HG03139 (cell line): ENCODE data around the gene ABCA2.

Experiments
- ATAC-seq: cut with Tn5 transposase; IDR thresholded peaks from one replicate; pipeline ENCODE4 v1.9.1; 2021; ENCODE audit not compliant: unreplicated experiment

Gene ABCA2

GRCh38 chr9:137031904-137032640, 4.0 kb upstream of the ABCA2 start, which contains the start of gene FUT7:
FUT7 (minus strand) TSS chr9:137032088; CDS start chr9:137031991, 97 bp downstream.
- no peak for ATAC-seq

GRCh38 chr9:137030538-137031527, 2.8 kb upstream of the ABCA2 start:
- no peak for ATAC-seq

GRCh38 chr9:137030006-137030405, 2.0 kb upstream of the ABCA2 start:
- ATAC-seq, result no peak

DNA sequence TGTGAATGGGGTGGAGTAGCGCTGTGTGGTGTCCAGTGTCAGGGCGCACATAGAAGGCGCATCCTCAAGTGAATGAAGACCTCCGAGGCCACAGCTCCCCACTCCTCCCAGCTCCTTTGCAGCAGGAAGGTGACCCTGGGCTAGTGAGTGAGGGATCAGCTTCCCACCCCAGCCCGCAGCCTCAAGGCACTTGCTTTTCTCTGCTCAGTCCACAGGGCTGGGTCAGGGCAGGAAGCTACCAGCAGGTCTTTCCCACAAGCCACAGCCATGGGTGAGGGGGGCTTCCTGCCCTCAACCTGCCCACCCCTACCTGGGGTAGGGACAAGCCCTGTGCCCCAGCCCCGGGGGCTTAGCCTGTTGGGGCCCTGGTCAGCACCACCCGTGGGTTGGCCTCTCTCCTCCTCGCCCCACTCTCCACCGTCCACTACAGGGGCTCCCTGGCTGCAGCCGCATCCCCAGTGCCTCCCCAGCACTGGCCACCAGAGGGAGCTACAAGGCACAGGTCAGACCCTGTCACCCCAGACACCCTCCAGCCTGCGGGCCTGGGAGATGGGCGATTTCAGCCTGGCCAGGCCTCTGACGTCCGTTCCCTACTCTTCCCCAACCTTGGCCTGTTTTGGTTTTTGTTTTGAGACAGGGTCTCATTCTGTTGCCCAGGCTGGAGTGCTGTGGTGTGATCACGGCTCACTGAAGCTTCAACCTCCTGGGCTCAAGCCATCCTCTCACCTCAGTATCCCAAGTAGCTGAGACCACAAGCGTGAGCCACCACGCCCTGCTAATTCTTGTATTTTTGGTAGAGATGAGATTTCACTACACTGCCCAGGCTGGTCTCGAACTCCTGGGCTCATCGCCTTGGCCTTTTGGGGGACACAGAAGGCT, 1.3 kb upstream of the ABCA2 start:
- no peak for ATAC-seq

- ATAC-seq, result no peak
Observed at GRCh38 chr9:137028263-137029057, 423 bp upstream of the ABCA2 start.

GRCh38 chr9:137026828-137027227, 1.2 kb downstream of the ABCA2 start:
- no peak for ATAC-seq

DNA sequence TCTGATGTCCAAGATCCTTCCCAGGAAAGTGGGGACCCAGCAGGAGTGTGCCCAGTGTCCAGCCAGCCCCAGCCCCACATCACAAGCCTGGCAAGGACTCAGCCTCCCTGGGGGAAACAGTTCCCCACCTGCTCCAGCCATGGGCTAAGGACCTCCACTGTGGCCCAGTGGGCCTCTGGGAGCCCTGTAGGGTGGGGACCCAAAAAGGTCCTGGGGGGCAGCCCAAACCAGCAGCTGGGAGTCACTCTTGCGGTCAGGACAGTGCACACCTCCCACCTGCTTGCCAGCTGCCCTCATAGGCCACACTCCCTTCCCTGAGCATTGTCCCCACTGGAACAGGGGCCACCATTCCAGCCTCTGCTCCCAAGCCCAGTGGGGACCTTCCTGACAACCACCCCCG, 1.7 kb downstream of the ABCA2 start:
- no peak for ATAC-seq

- ATAC-seq, result no peak
Observed at GRCh38 chr9:137025517-137025966, 2.5 kb downstream of the ABCA2 start.

- ATAC-seq, result no peak
Observed at GRCh38 chr9:137023583-137023991, 4.5 kb downstream of the ABCA2 start.

- no peak for ATAC-seq
Observed at GRCh38 chr9:137023157-137023556, 4.9 kb downstream of the ABCA2 start.

GRCh38 chr9:137022662-137023008, 5.4 kb downstream of the ABCA2 start:
- ATAC-seq, result no peak

DNA sequence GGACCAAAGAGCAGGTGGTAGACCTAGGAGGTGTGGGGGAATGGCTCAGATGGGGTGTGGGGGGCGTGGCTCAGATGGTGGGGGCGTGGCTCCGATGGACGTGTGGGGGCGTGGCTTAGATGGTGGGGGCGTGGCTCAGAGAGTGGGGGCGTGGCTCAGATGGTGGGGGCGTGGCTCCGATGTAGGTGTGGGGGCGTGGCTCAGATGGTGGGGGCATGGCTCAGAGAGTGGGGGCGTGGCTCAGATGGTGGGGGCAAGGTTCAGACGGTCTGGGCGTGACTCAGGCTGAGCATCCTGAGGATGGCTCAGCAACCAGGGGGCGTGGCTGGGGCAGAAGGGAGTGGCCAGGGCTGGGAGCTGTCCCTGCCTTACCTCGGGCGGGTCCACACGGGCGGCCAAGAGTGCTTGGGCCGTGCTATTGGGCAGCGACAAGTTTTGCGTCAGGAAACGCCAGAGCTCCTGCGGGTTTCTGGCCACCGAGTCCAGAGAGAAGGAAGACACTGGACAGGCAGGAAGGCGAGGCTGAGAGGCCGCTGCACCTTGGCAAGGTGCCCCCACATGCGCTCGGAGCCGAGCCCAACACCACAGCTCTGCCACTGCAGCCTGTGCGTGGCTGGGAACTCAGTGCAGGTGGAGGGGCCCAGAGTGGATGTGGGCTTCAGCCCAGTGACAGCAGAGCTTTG, 5.9 kb downstream of the ABCA2 start:
- ATAC-seq, result no peak

DNA sequence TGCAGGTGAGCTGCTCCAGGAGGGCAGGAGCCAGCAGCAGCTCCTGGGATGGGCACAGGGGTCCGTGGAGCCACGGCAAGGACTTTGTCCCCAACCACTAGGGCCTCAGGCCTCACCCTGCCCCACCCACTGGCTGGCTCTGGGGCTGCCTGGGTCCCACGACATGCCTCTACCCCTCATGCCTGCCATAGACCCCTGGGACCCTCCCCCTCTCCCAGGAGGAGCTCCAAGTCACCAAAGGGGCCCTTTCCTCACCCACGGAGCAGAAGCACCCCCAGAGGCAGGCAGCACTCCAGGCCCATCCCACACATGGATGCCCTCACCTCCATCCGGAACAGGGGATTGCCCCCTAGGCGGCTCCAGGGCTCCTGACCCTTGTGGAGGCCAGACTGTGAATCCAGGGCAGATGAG, 6.5 kb downstream of the ABCA2 start:
- ATAC-seq, result no peak

- no peak for ATAC-seq
Observed at GRCh38 chr9:137020771-137021567, 7.1 kb downstream of the ABCA2 start.

DNA sequence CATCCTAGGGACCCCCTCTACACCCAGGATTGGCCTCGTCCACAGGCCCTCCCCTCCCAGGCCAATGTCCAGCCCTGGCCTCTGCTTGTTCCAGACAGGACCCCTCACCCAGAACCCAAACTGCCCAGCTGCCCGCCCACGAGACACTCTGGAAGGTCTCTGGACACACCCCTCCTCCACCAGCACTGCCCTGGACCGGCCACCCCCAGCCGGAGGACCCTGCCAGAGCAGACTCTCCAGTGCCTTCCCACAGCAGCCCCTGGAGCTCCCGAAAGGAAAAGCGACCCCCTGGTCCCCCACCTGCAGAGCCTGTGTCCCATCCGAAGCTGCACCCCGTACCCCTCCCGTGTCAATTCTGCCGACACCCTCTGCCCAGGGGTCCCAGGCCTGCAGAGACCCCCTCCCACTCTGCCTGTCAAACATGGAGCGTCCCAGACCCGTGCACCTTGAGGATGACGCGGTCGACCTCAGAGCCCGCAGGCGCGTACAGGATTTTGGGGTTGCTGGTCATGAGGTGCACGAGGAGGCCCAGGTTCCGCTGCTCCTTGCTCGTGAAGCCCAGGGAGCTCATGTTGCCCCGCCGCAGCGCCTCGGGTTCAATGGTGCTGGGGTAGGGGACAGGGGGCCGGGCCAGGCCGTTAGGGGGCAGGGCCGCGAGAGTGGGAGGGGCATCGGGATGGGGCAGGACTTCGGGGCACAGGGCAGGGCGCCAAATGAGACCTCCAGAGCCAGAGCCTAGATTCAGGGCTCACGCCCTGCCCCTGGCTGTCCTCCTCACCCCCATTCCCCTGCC, 8.0 kb downstream of the ABCA2 start:
- no peak for ATAC-seq

DNA sequence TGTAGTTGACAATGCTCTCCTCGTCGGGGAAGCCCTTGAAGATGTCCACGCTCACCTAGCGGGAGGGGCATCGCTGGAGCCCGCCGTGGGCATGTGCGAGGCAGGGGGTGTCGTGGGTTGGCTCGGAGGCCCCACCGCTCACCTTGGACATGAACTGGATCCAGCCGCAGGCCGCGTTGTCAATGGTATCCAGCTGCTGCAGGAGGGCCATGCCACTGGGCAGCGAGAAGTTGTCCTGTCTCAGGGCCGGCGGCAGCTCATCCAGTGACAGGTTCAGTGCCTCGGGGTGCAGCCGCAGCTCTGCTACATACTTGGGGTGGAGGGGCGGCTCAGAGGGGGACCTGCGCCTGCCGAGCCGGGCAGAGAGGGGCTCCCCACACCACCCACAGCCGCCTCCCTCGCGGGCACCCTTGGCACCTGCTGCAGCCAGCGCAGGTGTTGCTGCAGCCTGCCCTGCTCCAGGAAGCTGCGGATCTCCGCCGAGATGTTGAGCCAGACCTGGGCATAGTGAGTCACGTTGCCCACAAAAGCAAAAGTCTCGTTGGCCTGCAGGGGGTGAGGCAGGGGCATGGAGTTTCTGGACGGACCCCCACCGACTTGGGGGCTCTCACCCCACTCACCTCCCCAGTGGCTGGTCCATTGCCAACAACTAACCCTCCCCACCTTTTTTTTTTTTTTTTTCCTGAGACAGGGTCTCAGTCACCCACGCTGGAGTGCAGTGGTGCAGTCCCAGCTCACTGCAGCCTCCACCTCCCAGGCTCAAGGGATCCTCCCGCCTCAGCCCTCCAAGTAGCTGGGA, 9.1 kb downstream of the ABCA2 start:
- ATAC-seq, result no peak
